NB4 (cell line): ENCODE data around the gene SENP1.

Experiments used
- DNase-seq: peaks from one replicate; pipeline ENCODE4 v3.0.0; 2010; ENCODE audit warnings: low read depth
- H3K4me3 ChIP-seq: one replicate; pipeline ENCODE4 v1.5.1; 2011; ENCODE audit warnings: mild to moderate bottlenecking, low read depth, low read length, moderate library complexity
- MYC ChIP-seq: IDR thresholded peaks from 2 replicates; pipeline ENCODE4 v1.6.1; 2011; ENCODE audit warnings: low read depth, low read length
- POLR2A ChIP-seq: IDR thresholded peaks from 2 replicates; pipeline ENCODE4 v1.6.1; 2011; ENCODE audit warnings: mild to moderate bottlenecking; ENCODE audit not compliant: insufficient read length; ENCODE audit errors: extremely low read depth
- TF ChIP-seq, protein P1 (sequence below): IDR thresholded peaks from one replicate; pipeline ENCODE4 v1.5.1; 2012; ENCODE audit warnings: low read depth, low read length
- TF ChIP-seq, protein P2 (sequence below): IDR thresholded peaks from 2 replicates; pipeline ENCODE4 v1.6.1; 2011; ENCODE audit warnings: low read depth, low read length

The SENP1 gene

DNA sequence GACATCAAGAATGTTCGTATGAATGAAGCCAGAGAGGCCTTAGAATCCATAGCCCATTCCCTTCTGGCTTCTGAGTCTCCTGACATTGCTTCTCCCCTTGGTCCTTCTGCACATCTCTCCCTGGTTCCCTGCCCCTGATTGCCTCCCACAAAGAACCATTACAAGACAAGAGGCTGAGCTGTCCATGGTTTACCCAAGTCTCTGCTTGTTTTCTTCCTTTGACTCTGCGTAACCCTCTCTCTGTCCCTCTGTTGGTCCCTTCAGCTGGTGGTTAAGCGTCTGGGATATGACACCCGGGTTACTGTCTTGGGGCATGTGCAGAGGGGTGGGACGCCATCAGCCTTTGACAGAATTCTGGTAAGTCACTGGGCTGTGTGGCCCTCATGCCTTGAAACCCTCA, 29.1 kb upstream of the SENP1 start:
- no peak for DNase-seq
- TF ChIP-seq, protein P1, sequence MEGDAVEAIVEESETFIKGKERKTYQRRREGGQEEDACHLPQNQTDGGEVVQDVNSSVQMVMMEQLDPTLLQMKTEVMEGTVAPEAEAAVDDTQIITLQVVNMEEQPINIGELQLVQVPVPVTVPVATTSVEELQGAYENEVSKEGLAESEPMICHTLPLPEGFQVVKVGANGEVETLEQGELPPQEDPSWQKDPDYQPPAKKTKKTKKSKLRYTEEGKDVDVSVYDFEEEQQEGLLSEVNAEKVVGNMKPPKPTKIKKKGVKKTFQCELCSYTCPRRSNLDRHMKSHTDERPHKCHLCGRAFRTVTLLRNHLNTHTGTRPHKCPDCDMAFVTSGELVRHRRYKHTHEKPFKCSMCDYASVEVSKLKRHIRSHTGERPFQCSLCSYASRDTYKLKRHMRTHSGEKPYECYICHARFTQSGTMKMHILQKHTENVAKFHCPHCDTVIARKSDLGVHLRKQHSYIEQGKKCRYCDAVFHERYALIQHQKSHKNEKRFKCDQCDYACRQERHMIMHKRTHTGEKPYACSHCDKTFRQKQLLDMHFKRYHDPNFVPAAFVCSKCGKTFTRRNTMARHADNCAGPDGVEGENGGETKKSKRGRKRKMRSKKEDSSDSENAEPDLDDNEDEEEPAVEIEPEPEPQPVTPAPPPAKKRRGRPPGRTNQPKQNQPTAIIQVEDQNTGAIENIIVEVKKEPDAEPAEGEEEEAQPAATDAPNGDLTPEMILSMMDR: no peak
- TF ChIP-seq MYC (no peak), POLR2A (no peak)
- TF ChIP-seq, protein P2, sequence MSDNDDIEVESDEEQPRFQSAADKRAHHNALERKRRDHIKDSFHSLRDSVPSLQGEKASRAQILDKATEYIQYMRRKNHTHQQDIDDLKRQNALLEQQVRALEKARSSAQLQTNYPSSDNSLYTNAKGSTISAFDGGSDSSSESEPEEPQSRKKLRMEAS: no peak
- no peak overlapping the region for H3K4me3 ChIP-seq

DNA sequence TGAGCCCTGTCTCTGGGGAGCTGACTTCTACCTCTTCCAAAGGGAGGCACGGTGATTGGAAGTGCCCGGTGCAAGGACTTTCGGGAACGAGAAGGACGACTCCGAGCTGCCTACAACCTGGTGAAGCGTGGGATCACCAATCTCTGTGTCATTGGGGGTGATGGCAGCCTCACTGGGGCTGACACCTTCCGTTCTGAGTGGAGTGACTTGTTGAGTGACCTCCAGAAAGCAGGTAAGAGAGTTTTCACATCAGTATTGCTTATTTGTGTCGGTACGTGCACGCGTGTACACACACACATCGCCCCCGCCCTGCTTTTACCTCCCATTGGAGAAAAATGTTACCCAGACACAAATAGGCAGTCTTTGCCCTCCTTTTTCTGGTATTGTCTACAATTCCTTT, 26.9 kb upstream of the SENP1 start:
- DNase-seq: no peak
- no peak overlapping the region for H3K4me3 ChIP-seq
- TF ChIP-seq, protein P1: no peak
- TF ChIP-seq POLR2A (no peak), MYC (no peak)
- TF ChIP-seq, protein P2: no peak

DNA sequence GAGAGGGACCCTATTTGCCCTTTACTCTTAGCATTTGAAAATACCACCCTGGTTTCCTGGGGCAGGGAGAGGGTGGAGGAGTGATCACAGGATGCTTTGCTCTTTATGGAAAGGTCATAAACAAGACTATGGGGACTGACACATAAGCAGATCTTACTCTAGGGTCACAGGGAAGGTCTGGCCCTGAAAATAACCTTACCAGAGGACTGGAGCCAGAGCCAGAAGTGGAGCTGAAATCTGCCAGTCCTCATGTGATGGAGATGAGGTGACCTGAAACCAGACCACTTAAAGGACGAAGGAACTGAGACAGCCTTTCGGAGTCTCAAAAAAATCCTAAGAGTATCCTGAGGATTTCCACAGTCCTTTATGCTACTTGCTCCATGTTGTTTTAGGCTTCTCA, 25.6 kb upstream of the SENP1 start:
- no peak overlapping the region for H3K4me3 ChIP-seq
- DNase-seq: no peak
- TF ChIP-seq, protein P1: no peak
- TF ChIP-seq MYC: no peak
- no peak for TF ChIP-seq POLR2A
- TF ChIP-seq, protein P2: no peak

DNA sequence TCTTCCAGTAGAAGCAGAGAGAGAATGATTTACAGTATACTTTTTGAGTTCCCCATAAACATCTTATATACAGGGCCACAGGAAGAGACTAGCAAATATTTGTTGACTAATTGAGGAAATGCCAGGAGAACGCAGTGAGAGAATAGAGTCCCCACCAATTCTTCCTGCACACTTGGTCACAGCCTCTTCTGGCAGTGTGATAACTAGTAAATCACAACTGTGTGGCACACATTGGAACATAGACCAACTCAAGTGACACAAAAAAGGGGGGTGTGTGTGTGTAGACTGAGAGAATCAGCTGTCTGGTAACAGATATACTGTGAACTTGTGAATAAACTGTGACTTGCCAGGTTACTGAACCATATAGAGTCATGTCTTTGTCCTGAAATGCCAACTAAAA, 23.5 kb upstream of the SENP1 start:
- DNase-seq: no peak
- no peak for TF ChIP-seq MYC
- TF ChIP-seq, protein P2: no peak
- no peak for TF ChIP-seq POLR2A
- TF ChIP-seq, protein P1: no peak
- H3K4me3 ChIP-seq: no peak overlapping the region

DNA sequence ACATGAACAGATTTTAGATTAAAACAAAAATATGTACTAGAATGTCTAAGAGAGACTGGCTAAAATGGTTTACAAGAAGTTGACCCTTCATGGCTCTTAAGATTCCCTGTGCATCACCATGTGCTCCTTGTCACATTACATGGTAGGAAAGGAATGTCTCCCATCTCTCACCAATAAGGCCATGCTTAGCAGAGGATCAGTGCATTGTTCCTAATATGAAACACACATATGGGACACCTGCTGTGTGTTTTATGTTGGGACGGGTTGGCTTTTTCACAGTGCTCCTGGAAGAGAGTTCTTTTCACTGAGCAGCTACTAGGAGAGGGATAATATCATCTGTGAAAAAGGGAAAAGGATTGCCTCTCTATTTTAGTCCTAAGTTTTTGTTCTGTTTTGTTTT, 22.9 kb upstream of the SENP1 start:
- H3K4me3 ChIP-seq: no peak overlapping the region
- DNase-seq: no peak
- TF ChIP-seq MYC (no peak), POLR2A (no peak)
- TF ChIP-seq, protein P1: no peak
- TF ChIP-seq, protein P2: no peak

DNA sequence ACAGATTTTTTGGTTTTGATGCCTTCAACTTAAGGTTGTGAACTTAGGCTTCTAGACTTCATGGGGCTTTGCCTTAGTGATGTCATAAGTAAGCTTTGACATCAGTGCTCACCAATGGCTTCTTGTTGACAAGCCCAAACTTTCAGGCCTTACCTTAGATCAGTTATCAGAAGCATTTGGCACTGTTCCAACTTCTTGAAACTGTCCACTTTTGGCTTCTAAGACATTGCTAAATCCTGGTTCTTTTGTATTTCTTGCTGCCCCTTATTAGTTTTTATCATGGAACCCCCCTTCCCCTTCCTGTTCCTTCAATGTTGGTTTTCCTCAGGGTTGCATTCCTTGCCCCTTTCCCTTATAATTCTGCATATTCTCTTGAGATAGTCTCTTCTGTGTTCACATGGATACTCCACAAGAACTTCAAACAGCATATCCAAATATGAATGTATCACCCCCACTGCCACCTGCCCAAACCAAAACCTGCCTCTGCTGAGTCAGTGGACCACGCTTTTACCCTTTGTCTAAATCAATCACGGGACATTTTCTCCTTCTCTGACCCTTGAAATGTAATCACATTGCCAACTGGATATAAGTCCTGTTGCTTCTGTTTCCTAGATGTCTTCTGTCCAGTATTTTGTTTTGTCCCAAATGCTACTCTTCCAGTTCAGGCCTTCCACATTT, 21.2 kb upstream of the SENP1 start:
- DNase-seq: no peak
- no peak for TF ChIP-seq MYC
- TF ChIP-seq, protein P1: no peak
- no peak overlapping the region for H3K4me3 ChIP-seq
